Stimulated activated effector memory CD8-positive, alpha-beta T cell treated with anti-CD3 and anti-CD28 coated beads, Interleukin-12 subunit alpha, Interleukin-12 subunit beta, amount 100 ng/mL, for 72 hours (primary cell): ENCODE data around the gene TRPV6.

Experiments
- ATAC-seq: fragments of 150-1000 bp; cut with Tn5 transposase; 2 replicates; pipeline ENCODE4 v1.10.0; 2021
- DNase-seq, 2 donors: peaks; one replicate each; pipeline ENCODE4 v3.0.0; 2021 to 2022; ENCODE audit warnings: low spot score in 2 of 2
- H3K27ac Mint-ChIP-seq: one replicate; pipeline ENCODE4 v1.8.0; 2022; ENCODE audit warnings: mild to moderate bottlenecking, mixed read lengths
- H3K36me3 Mint-ChIP-seq: one replicate; pipeline ENCODE4 v1.8.0; 2022; ENCODE audit warnings: mild to moderate bottlenecking, mixed read lengths
- H3K4me1 Mint-ChIP-seq: one replicate; pipeline ENCODE4 v1.8.0; 2022; ENCODE audit warnings: mixed read lengths
- H3K4me3 Mint-ChIP-seq: one replicate; pipeline ENCODE4 v1.8.0; 2022; ENCODE audit warnings: mild to moderate bottlenecking, mixed read lengths
- H3K9me3 Mint-ChIP-seq: one replicate; pipeline ENCODE4 v1.8.0; 2022; ENCODE audit warnings: mixed read lengths

TRPV6 gene

DNA sequence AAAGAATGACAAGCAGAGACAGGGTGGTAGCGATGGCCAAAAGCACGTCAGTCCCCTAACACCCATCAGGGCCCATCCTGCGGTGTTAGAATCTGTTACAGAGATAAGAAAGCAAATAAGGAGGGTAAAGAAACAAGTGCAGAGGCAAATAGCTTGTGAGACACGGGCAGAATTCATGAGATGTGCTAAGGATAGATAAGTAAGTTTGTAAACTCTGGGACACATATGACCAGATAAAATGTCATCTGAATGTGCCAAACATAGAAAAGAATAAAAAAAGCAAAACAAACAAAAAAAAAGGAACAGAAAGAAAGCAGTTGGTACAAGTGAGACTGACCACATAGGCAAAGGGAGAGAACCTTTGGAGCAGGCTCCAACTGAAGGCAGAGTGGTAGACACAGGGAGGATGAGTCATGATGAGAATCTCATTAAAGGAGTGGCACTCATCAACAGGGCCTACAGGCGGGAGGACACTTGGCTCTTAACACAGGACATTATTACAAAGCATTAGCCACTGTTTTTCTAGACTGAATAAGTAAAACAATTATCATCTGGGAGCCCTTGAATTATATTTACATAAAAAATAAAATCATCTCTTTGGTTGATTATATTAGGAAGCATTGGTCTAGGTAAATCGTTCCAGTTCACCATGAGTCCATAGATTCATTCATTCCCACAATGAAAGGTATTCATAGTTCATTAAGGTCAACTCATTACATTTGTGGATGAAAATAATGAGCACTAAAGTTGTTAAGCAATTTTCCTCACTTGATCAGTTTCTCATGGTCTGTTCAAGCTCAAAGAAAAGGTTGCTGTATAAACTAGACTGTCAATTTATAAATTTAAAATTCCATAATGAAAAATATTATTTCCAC, 52.1 kb downstream of the TRPV6 start:
- Mint-ChIP-seq H3K4me3 (no peak overlapping the region), H3K27ac (no peak overlapping the region), H3K9me3 (no peaks in the 10 kb centered on the region), H3K4me1 (peaks cover 22% of the 10 kb centered on the region), H3K36me3 (no peaks in the 10 kb centered on the region)
- ATAC-seq = peak; percentile 74
- no peak for DNase-seq

DNA sequence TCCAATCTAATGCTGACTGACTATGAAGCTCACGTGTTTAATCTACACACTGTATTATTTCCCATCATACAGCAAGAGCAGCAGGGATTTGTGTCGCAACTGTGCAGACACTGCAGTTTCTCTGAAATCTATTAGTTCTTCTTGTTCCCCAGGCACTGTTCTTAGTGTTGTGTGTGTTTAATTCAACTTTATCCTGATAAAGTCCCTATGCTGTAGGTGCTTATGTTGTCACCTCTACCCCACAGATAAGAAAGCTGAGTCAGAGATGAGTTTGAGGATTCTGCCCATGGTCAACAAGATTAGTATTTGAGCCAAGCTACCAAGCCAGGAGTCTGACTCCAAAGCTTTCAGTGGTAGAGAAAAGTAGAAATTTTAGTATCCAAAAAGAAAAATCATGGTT, 53.1 kb downstream of the TRPV6 start:
- DNase-seq = no peak
- Mint-ChIP-seq H3K9me3 (no peaks in the 10 kb centered on the region), H3K4me1 (peaks cover 22% of the 10 kb centered on the region), H3K4me3 (no peak overlapping the region), H3K27ac (no peak overlapping the region), H3K36me3 (no peaks in the 10 kb centered on the region)
- no peak for ATAC-seq

DNA sequence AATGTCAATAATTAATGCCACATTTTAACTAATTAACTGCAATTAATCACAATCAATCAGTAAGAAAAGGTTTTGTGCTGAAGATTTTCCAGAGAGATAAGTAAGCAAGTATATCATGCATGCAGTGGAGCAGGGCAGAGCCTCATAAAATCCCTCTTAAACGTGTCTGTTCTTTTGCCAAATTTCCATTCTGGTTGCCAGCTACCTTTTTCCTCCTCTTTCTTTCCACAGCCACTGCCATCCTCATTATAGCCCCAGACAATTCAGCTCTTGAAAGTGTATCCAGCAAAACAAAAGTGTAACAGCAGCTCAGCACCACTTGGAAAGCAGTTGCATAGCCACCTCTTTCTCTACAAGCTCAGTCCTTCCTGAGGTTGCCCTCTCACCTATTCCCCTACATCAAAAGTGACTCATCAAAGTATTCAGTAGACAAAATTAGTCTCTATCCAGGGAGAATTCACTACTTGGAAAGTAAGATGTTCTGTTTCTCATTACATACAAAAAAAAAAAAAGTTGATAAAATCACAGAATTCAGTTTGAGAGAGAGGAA, 57.5 kb downstream of the TRPV6 start:
- no peak overlapping the region for H3K27ac Mint-ChIP-seq
- DNase-seq = no peak

DNA sequence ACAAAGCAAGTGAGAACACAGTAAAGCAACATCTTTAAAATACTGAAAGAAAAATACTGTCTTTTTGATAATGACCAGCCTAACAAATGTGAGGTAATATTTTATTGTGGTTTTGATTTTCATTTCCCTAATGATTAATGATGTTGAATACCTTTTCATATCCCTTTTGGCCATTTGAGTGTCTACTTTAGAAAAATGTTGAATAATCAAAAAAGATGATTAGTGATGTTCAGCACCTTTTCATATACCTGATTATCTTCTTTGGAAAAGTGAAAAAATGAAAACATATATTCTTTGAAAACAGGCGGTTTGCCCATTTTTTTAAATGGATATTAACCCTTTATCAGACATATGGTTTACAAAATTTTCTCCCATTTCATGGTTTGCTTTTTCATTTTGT, 62.8 kb downstream of the TRPV6 start:
- Mint-ChIP-seq H3K27ac (no peak overlapping the region), H3K4me3 (no peak overlapping the region), H3K9me3 (no peaks in the 10 kb centered on the region), H3K36me3 (no peaks in the 10 kb centered on the region), H3K4me1 (no peaks in the 10 kb centered on the region)
- no peak for DNase-seq
- no peak for ATAC-seq

More for the DNA sequence above, 57.5 kb downstream of the TRPV6 start:
- no peak overlapping the region for H3K4me3 Mint-ChIP-seq
- H3K4me1 Mint-ChIP-seq = peaks cover 18% of the 10 kb centered on the region
- no peaks in the 10 kb centered on the region for H3K36me3 Mint-ChIP-seq
- no peaks in the 10 kb centered on the region for H3K9me3 Mint-ChIP-seq
- ATAC-seq = no peak
